CD4-positive, alpha-beta T cell treated with Interleukin-15 for 1 hour (primary cell): Measurements from ENCODE around the gene PCNT.
"Not testable (repeated sequence)": the region's sequence is repeated elsewhere in the genome, so short reads cannot be mapped to it uniquely, and the experiment has no call there.

Source experiments
- DNase-seq: peaks from one replicate; pipeline ENCODE4 v3.0.0-alpha.2; 2020

The PCNT gene

GRCh38 chr21:46357684-46358425 lies 33.9 kb downstream of the PCNT start:
- no peak for DNase-seq

- no peak for DNase-seq
Measured at GRCh38 chr21:46361176-46361575, 37.2 kb downstream of the PCNT start.

GRCh38 chr21:46361935-46362334 lies 38.0 kb downstream of the PCNT start:
- DNase-seq = no peak

- no peak for DNase-seq
Measured at GRCh38 chr21:46362946-46363345, 39.0 kb downstream of the PCNT start.

- DNase-seq = no peak
Measured at GRCh38 chr21:46363698-46364097, 39.7 kb downstream of the PCNT start.

- no peak for DNase-seq
Measured at GRCh38 chr21:46366091-46366490, 42.1 kb downstream of the PCNT start.

- no peak for DNase-seq
Measured at GRCh38 chr21:46366561-46366960, 42.6 kb downstream of the PCNT start.

- no peak for DNase-seq
Measured at GRCh38 chr21:46366966-46367365, 43.0 kb downstream of the PCNT start.

- no peak for DNase-seq
Measured at GRCh38 chr21:46368533-46369285, 44.8 kb downstream of the PCNT start.

- no peak for DNase-seq
Measured at GRCh38 chr21:46369520-46370235, 45.7 kb downstream of the PCNT start.

- DNase-seq = no peak
Measured at GRCh38 chr21:46371204-46372013, 47.5 kb downstream of the PCNT start.

- DNase-seq = no peak
Measured at GRCh38 chr21:46372014-46372485, 48.1 kb downstream of the PCNT start.

- not testable (repeated sequence) for DNase-seq
Measured at GRCh38 chr21:46372947-46373346, 49.0 kb downstream of the PCNT start.

- DNase-seq = no peak
Measured at GRCh38 chr21:46374761-46375389, 50.9 kb downstream of the PCNT start.

GRCh38 chr21:46375560-46376230 lies 51.7 kb downstream of the PCNT start:
- no peak for DNase-seq

- no peak for DNase-seq
Measured at GRCh38 chr21:46376231-46376628, 52.3 kb downstream of the PCNT start.

GRCh38 chr21:46376856-46377453 lies 53.0 kb downstream of the PCNT start:
- no peak for DNase-seq

GRCh38 chr21:46377789-46378188 lies 53.8 kb downstream of the PCNT start:
- no peak for DNase-seq

- DNase-seq = no peak
Measured at GRCh38 chr21:46379105-46379504, 55.1 kb downstream of the PCNT start.

GRCh38 chr21:46379691-46380090 lies 55.7 kb downstream of the PCNT start:
- no peak for DNase-seq

- DNase-seq = no peak
Measured at GRCh38 chr21:46381541-46381940, 57.6 kb downstream of the PCNT start.
